Measurements from ENCODE around the gene NCK1.

NCK1 gene

DNA sequence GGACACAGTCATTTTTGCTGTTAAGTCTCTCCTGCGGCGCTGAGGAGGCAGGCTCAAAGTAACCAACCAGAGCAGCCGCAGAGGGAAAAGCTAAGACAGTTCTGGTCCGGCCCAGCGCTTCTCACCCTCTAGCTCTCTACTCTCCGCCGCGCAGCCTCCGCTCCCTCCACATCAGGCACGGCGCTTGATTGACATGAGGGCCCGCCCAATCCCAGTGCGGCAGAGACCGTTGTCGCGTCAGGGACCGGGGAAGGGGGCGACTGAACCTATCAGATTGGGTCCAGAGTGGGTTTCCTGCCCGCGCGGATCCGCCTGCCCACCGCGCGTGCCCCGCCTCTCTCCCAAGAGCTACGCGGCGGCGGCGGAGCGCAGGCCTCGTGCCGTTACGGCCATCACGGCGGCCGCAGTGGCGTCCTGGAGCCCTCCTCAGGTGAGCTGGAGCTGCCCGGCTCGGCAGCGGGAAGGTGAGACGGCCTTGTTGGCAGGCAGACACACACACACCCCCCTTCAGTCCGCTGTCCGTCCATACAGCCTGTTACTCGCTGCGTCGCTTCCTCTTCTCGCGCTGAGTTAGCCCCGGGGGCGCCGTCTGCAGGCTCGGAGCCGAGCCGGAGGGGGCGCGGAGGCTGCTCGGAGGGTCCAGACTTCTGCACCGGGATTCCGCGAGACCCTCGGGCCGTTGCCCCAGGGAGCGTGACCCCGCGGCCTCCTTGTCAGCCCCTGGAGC, at the start of gene NCK1:
TSS of gene NCK1 (plus strand) at position 319 of the 727 bp plus-strand sequence. CDS start 65,794 bp downstream, outside the sequence.
- DNase-seq (ENCODE audit: low read depth in 2 of 2): peak; percentile 98

DNA sequence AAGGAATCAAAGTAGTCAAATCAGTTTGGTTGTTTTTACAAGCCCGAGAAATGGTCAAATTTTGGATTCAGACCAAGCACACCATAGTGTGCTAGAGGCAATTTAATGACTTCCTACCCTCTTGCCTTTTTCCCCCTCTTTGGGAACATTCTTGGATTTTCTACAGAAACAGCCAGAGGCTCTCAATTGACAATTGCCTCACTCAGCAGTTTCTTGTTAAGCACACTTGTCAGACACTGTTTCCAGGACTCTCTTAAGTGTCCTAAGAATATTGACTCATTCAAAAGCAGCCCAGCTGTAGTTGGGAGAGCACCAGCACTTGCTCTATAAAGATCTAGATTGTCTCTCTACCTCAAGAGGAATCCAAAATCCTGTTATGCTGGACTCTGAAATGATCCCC, 44.6 kb upstream of the NCK1 start:
- DNase-seq (ENCODE audit: low read depth in 2 of 2): no peak

GRCh38 chr3:136818191-136818768, 43.7 kb upstream of the NCK1 start:
- peak in 1 of 2 donors; percentile 15 for DNase-seq (ENCODE audit: low read depth in 2 of 2)

GRCh38 chr3:136818769-136819391, 43.1 kb upstream of the NCK1 start, which contains the start of gene SLC35G2:
Gene SLC35G2 (plus strand): TSS chr3:136819126. CDS start chr3:136854461, 35,335 bp downstream.
- peak in 1 of 2 donors; percentile 35 for DNase-seq (ENCODE audit: low read depth in 2 of 2)

GRCh38 chr3:136819392-136819730, 42.6 kb upstream of the NCK1 start:
- DNase-seq (ENCODE audit: low read depth in 2 of 2): no peak

DNA sequence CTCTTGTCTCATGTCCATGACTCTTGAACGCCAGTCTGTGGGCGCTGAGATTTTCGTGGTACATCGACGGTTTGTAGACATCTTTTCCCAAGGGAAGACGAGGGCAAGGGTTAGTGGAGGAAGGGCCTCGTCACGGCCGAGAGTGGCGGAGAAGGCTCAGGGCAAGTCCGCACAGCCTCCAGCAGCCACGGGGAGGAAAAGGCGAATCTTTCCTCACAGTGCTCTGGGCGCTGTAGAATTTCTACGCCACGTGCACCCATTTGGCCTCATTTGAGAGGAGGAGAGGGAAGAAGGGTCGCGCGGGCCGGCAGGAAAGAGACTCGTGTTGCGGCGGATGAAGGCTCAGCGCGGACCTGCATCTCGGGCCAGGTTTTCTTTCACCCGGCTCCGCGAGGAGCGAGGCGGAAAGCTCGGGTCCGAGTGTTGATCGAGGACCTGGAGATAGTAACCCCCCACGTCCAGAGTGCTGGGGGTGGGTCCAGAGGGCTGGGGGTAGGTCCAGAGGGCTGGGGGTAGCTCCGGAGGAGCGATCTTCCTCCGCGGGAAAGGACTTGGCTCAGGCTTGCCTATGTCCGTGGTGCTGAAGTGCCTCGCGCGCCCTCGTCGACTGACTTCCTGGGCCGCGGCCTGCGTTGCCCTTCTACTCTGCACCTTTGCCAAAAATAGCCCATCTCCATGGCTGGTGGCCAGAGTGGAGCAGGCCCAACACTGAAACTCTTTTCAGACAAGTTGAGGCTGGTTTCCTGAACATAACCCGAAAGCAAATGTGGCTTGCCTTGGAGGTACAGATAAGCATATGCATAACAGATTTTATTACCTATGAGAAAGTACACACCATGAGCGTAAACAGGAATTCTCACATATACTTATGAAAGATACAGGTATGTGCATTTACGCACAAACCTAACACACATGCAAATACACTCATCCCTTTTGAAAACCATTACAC, 42.0 kb upstream of the NCK1 start:
- no peak for DNase-seq (ENCODE audit: low read depth in 2 of 2)

- no peak for DNase-seq (ENCODE audit: low read depth in 2 of 2)
Measured at GRCh38 chr3:136831461-136831860, 30.5 kb upstream of the NCK1 start.

GRCh38 chr3:136835089-136835812, 26.8 kb upstream of the NCK1 start:
- DNase-seq (ENCODE audit: low read depth in 2 of 2): no peak

DNA sequence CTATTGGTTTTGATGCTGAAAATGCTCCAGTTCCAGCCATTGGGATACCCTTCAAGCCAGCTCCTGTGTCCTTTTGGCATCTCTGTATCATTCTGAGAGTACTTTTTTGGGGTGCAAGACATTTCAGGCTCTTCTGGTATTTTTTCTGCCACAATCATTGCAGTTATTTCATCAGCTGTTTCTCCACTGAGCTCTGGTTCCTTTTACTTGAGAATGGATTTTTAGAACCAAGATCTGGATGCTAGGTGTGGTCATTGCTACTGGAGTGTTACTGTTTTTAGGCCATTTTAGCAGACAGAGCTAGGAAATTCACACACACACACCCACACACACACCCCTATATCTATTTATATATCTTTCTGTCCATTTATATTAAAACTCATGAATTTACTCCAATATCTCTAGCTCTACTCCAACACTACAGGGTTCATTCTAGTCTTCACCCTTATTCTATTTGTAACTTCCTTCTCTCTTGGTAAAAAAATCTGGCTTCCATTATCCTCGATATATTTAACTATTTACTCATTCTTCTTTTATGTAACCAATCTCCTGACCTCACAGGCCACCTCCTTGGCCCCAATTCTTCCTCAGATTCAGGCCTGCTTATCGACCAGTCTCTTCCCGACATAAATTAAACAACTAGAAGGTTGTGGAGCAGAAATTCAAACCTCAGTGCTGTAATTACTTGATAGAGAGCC, 26.0 kb upstream of the NCK1 start:
- no peak for DNase-seq (ENCODE audit: low read depth in 2 of 2)

DNA sequence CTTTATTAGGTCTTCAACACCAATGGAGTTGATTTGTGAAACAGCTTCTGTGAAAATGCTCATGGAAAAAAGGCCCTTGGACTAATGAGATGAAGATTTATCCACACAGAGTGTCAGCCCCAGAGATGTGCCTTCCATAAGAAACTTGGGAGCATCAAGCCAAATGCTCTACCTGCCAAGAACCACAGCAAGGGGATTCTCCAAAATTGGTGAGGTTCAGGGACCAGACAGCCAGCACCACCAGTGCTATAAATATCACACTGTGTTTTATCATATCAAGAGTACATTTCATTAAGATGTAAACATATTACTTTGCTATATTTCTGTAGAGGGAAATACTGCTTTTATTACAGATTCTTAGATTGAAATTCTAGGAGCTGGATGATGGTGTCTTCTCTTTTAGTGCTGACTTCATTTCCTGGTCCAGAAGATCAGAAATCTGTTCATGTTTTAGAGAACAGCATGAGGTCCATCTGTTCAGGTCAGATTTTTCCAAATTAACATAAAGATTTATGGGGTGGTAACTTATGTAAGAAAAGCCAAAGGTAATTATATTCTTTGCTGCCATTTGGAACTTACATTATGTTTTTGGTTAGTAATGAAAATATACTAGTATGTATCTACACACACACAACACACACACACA, 25.4 kb upstream of the NCK1 start:
- no peak for DNase-seq (ENCODE audit: low read depth in 2 of 2)

DNA sequence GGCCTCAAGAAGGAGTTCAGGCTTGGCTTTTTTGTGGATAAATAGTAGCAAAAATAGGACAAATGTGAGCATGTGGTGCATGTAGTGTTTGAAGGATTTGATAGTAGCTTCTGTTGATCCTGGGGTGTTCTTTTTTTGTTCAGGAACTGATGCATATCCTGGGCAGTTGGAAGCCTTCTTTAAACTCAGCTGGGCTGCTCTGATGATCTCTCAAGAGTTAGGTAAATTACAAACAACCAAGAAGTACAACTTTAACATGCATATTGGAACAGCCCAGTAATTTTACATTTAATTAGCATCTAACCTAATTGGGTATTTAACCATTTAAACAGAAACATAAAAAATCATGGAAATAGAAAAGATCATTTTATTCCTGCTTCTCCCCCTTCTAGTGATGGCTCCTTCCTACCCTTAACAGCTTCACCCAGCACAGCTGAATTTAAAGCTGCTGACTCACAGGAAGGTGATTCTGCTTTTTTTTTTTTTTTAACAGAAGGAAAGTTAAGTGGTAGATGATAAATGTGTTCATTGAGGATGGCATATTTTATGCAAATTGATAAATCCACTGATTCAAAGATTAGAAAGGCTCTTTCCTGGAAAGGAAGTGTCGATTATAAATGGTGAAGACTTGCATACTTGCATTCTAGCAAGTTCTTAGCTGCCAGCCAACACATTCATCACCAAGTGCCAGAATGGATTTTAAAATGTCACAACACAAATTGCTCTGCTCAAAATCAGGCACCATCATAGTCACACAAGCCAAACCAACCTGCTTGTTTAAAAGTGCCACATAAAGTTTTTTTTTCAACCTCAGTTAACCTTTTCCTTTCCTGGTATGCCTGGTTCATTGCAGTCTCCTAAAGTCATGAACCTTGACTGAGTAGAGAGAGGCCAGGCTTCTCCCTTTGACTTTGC, 23.1 kb upstream of the NCK1 start:
- no peak for DNase-seq (ENCODE audit: low read depth in 2 of 2)

DNA sequence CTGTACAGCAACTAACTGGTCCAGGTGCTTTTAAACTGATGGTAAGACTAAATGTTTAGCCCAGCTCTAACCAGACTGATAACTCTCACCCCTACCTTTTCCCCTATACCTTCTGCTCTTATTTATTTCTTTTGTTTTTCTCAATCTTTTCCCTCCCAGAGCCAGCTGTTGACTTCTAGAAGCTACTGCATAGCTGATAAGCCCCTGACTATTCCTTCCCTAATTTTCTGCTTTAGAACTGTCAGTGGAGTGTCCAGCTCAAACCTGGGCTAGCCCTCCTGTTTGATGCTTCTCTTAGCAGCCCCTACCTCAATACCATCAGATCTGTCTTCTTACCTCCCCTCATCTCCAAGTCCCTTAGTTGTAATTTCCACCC, 22.5 kb upstream of the NCK1 start:
- DNase-seq (ENCODE audit: low read depth in 2 of 2): no peak

GRCh38 chr3:136840252-136840651, 21.8 kb upstream of the NCK1 start:
- DNase-seq (ENCODE audit: low read depth in 2 of 2): no peak

DNA sequence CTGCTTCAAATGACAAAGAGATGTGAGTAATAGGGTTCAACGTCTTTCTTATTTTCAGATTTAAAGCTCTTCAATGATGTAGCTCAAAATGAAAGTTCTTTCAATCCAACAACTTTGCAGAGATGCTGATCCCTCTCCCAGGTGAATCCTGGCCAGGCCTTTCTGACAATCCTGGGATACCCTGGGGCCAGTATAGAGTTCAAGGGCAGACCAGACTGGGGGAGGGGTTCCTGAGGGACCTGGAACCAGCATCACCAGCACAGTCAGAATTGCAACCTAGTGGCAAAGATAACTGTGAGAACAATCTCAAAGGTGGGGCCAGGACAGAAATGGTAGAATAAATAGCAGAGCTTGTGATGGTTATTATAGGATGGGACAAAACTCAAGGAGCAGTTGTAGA, 19.7 kb upstream of the NCK1 start:
- DNase-seq (ENCODE audit: low read depth in 2 of 2): no peak

DNA sequence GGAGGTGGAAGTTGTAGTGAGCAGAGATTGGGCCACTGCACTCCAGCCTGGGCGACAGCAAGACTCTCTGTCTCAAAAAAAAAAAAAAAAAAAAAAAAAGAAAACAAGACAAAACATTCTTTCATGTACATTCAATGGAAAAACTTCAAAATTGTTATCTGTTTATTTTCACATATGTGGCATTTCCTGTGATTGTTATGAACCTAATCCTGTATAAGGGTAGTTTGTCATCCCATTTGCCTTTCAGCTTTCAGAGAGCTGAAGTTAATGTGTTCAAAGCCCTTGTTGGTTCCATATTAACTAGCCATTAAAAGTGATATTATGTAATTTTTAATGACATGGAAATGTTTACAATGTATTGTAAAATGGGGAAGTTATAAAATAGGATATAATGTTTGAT, 17.3 kb upstream of the NCK1 start:
- DNase-seq (ENCODE audit: low read depth in 2 of 2): no peak

DNA sequence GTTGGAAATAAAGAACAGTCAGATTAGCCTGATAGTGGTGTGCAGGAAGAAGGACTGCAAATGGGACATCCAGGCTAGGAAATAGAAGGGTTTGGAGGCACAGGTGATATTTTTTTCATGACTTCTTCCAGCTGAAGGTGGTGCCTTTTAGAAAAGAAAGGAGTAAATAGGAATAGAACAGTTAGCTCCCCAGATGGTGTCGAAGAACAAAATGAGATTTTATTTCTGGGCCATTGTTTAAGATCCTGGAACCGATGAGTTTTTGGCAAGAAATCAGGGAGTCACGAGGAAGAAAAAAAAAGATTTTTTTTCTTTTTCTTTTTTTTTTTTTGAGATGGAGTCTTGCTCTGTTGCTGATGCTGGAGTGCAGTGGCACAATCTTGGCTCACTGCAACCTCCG, 9.8 kb upstream of the NCK1 start:
- no peak for DNase-seq (ENCODE audit: low read depth in 2 of 2)

DNA sequence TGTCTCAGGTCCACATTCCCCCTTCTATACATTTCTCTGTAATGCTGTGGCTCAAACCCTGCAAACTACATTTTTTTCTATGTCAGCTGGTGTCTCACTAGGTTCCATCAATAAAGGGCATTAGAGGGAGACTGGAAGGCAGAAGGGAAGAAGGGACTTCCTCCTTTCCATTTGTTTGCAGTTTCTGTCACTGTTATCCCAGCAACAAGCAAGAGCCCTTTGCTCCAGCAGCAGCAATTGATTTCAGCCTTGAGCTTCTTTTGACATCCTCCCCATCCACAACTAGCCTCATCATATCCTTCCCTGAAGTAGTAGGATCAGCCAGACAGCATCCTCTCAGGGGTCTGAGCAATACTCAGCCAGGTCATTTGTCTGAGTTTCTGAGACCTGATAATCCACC, 5.3 kb upstream of the NCK1 start:
- DNase-seq (ENCODE audit: low read depth in 2 of 2): no peak

- DNase-seq (ENCODE audit: low read depth in 2 of 2): no peak
Measured at GRCh38 chr3:136858381-136858780, 3.6 kb upstream of the NCK1 start.

- no peak for DNase-seq (ENCODE audit: low read depth in 2 of 2)
Measured at GRCh38 chr3:136860541-136860940, 1.5 kb upstream of the NCK1 start.

Measured in stimulated activated CD8-positive, alpha-beta memory T cell treated with anti-CD3 and anti-CD28 coated beads, Interleukin-7, amount 100 ng/mL, for 4 hours (primary cell).